Neuronal stem cell (in vitro differentiated cells): ENCODE measurements around the gene SLC8A1.

Experiments used
- DNase-seq: peaks from one replicate; pipeline ENCODE4 v3.0.0-alpha.2; 2013; ENCODE audit warnings: low spot score
- H2AFZ ChIP-seq: one replicate; pipeline ENCODE4 v1.6.1; 2013; ENCODE audit warnings: mild to moderate bottlenecking, low read length, inconsistent platforms
- H2AK5ac ChIP-seq: 2 replicates; pipeline ENCODE4 v1.6.1; 2013; ENCODE audit warnings: low read depth, mild to moderate bottlenecking, inconsistent platforms, low read length, moderate library complexity, mixed read lengths
- H2BK120ac ChIP-seq: 2 replicates; pipeline ENCODE4 v1.6.1; 2013; ENCODE audit warnings: low read depth, mild to moderate bottlenecking, inconsistent platforms, low read length, moderate library complexity, mixed read lengths
- H2BK12ac ChIP-seq: one replicate; pipeline ENCODE4 v1.6.1; 2013; ENCODE audit warnings: low read length, inconsistent platforms
- H2BK15ac ChIP-seq: 2 replicates; pipeline ENCODE4 v1.6.1; 2013; ENCODE audit warnings: mild to moderate bottlenecking, low read length, inconsistent platforms, mixed read lengths
- H2BK5ac ChIP-seq: one replicate; pipeline ENCODE4 v1.6.1; 2013; ENCODE audit warnings: inconsistent platforms, mild to moderate bottlenecking, low read length, moderate library complexity
- H3K14ac ChIP-seq: one replicate; pipeline ENCODE4 v1.6.1; 2013; ENCODE audit warnings: low read length, inconsistent platforms
- H3K18ac ChIP-seq: 2 replicates; pipeline ENCODE4 v1.6.1; 2013; ENCODE audit warnings: low read length, inconsistent platforms
- H3K23ac ChIP-seq: 2 replicates; pipeline ENCODE4 v1.6.1; 2013; ENCODE audit warnings: low read depth, mild to moderate bottlenecking, mixed read lengths, low read length, inconsistent platforms; ENCODE audit not compliant: poor library complexity
- H3K27ac ChIP-seq: replicated peaks from 3 replicates; pipeline ENCODE4 v1.5.1; 2013; ENCODE audit warnings: low read length, inconsistent platforms
- H3K27me3 ChIP-seq, 3 experiments: 2 replicates each; pipeline ENCODE4 v1.6.1; 2013; ENCODE audit warnings: low read length in 3 of 3, mild to moderate bottlenecking in 2 of 3, inconsistent platforms in 1 of 3, low read depth in 1 of 3, mixed read lengths in 1 of 3, moderate library complexity in 1 of 3; ENCODE audit not compliant: control insufficient read depth in 3 of 3, insufficient read depth in 3 of 3
- H3K36me3 ChIP-seq, 2 donors: replicated peaks in 1 of 2; 2 replicates each; pipeline ENCODE4 v1.6.1; 2013; ENCODE audit warnings: low read length in 2 of 2; ENCODE audit not compliant: control insufficient read depth in 2 of 2, insufficient read depth in 2 of 2
- H3K4ac ChIP-seq: 2 replicates; pipeline ENCODE4 v1.6.1; 2013; ENCODE audit warnings: inconsistent platforms, mild to moderate bottlenecking, low read length, moderate library complexity
- H3K4me1 ChIP-seq, 2 donors: 1 replicate in 1 of 2; 2 replicates in 1 of 2; pipeline ENCODE4 v1.6.1; 2013; ENCODE audit warnings: low read length in 2 of 2, low read depth in 1 of 2; ENCODE audit not compliant: control insufficient read depth in 2 of 2, insufficient read depth in 1 of 2
- H3K4me2 ChIP-seq: one replicate; pipeline ENCODE4 v1.6.1; 2013; ENCODE audit warnings: mild to moderate bottlenecking, low read length, inconsistent platforms; ENCODE audit not compliant: insufficient read depth, poor library complexity, severe bottlenecking
- H3K4me3 ChIP-seq, 2 donors: 2 replicates each; pipeline ENCODE4 v1.5.1; 2013; ENCODE audit warnings: low read length in 2 of 2, mild to moderate bottlenecking in 2 of 2, inconsistent platforms in 1 of 2, moderate library complexity in 1 of 2
- H3K79me1 ChIP-seq: one replicate; pipeline ENCODE4 v1.6.1; 2013; ENCODE audit warnings: low read depth, mild to moderate bottlenecking, inconsistent platforms, low read length, moderate library complexity
- H3K9ac ChIP-seq: one replicate; pipeline ENCODE4 v1.6.1; 2013; ENCODE audit warnings: mild to moderate bottlenecking, low read depth, low read length, inconsistent platforms; ENCODE audit not compliant: poor library complexity
- H3K9me3 ChIP-seq, 2 donors: replicated peaks in 1 of 2; 2 replicates each; pipeline versions ENCODE3 to v1.6.1; 2013; ENCODE audit warnings: low read length in 2 of 2, mild to moderate bottlenecking in 2 of 2, inconsistent platforms in 1 of 2, low read depth in 1 of 2, mixed read lengths in 1 of 2, moderate library complexity in 1 of 2; ENCODE audit not compliant: control insufficient read depth in 2 of 2, insufficient read depth in 1 of 2
- H4K8ac ChIP-seq: one replicate; pipeline ENCODE4 v1.6.1; 2013; ENCODE audit warnings: low read depth, mild to moderate bottlenecking, inconsistent platforms, low read length, moderate library complexity
- H4K91ac ChIP-seq: one replicate; pipeline ENCODE4 v1.6.1; 2013; ENCODE audit warnings: low read length, low read depth, mild to moderate bottlenecking, inconsistent platforms; ENCODE audit not compliant: poor library complexity
- WGBS, 2 donors: extraction: QIAGEN DNeasy Blood & Tissue Kit; methylation state at CpG; one replicate each; pipeline ENCODE4 v1.1.7; 2013; ENCODE audit warnings: missing lambda C conversion rate in 2 of 2, mixed read lengths in 1 of 2; ENCODE audit not compliant: insufficient read length in 2 of 2, insufficient replicate concordance in 1 of 2; ENCODE audit errors: extremely low coverage in 2 of 2; 5-methylcytosine and 5-hydroxymethylcytosine counted together

SLC8A1 gene

DNA sequence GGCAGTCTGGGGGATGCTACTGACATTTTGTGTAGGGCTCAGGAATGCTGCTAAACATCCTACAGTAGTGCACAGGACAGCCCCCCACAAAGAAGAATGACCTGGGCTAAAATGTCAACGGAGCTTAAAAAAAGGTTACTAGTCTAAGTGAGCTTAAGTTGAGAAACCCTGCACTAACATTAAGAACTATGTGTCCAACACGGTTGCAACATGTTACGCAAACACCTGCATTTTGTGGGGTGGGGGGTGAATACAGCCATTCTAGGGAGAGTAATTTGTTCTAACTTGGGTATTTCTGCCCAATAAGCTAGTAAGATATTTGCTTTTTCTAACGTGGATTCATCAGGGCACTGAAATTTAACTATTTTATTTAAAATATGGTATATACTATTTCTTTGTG lies 57.9 kb downstream of the SLC8A1 start:
- Histone ChIP-seq H2AK5ac (no peak overlapping the region), H3K4ac (no peak overlapping the region), H2BK120ac (no peak overlapping the region), H3K4me2 (no peak overlapping the region), H2BK12ac (no peak overlapping the region), H3K9me3 (peaks cover 0 to 3% of the 10 kb centered on the region in 2 donors), H3K4me1 (peaks cover 2% of the 10 kb centered on the region in 2 donors), H2AFZ (no peak overlapping the region), H3K36me3 (no peaks in the 10 kb centered on the region), H2BK5ac (no peak overlapping the region), H3K4me3 (no peak overlapping the region), H3K18ac (no peak overlapping the region), H3K14ac (no peak overlapping the region), H4K8ac (no peak overlapping the region), H3K23ac (no peak overlapping the region), H2BK15ac (no peak overlapping the region), H4K91ac (no peak overlapping the region), H3K27ac (no peak overlapping the region), H3K9ac (no peak overlapping the region), H3K27me3 (no peaks in the 10 kb centered on the region), H3K79me1 (no peaks in the 10 kb centered on the region)
- no peak for DNase-seq
- WGBS, 2 donors: no CpG with 5 or more reads among the region's 4 CpGs

DNA sequence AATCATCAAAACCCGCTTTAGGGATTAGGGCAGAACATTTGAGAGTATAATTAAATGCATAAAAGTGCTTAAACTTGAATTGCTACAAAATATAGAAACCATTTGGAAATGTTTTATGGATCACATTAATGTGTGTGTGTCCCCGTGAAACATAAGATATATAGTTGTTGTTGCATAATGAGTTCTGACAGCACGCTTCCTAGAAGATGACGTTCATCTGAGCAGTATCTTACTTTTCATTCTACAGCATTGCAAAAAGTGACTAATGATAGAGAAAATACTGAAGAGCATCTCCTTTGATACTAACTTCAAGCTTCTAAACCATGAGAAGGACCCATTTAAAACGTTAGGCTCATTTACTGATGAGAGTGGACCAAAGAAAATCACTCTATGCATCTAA lies 63.7 kb downstream of the SLC8A1 start:
- Histone ChIP-seq H2AK5ac (no peak overlapping the region), H4K8ac (no peak overlapping the region), H3K9me3 (no peaks in the 10 kb centered on the region), H3K4ac (no peak overlapping the region), H2BK12ac (no peak overlapping the region), H3K79me1 (no peaks in the 10 kb centered on the region), H3K14ac (no peak overlapping the region), H3K4me2 (no peak overlapping the region), H3K27ac (no peak overlapping the region), H3K4me1 (no peaks in the 10 kb centered on the region), H4K91ac (no peak overlapping the region), H3K4me3 (no peak overlapping the region), H3K18ac (no peak overlapping the region), H2BK5ac (no peak overlapping the region), H3K27me3 (no peaks in the 10 kb centered on the region), H3K23ac (no peak overlapping the region), H3K9ac (no peak overlapping the region), H2BK15ac (no peak overlapping the region), H2BK120ac (no peak overlapping the region), H3K36me3 (no peaks in the 10 kb centered on the region), H2AFZ (no peak overlapping the region)
- DNase-seq: no peak
- no CpG with 5 or more reads among the region's 5 CpGs for WGBS, 2 donors

DNA sequence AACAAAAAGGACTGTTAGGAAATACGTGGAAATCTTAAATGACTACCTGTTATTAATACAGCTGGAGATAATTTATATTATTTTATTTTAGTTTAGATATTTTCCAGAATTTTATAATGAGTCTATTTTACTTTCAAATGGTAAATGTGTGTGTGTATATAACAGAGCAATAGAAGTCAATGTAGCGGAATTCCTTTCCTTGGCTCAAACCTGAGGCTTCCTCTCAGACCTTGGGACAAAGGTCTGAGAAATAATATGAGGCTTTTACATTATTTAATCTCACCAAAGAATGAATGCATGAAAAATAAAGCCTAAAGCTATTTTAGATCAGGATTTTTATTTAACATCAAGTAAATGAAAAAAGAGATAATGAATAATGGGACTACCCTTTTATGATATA lies 65.7 kb downstream of the SLC8A1 start:
- Histone ChIP-seq H3K18ac (no peak overlapping the region), H3K9ac (no peak overlapping the region), H2BK120ac (no peak overlapping the region), H3K27me3 (no peaks in the 10 kb centered on the region), H3K9me3 (peaks cover 0 to 6% of the 10 kb centered on the region in 2 donors), H3K36me3 (no peaks in the 10 kb centered on the region), H3K14ac (no peak overlapping the region), H2AK5ac (no peak overlapping the region), H2BK15ac (no peak overlapping the region), H2BK5ac (no peak overlapping the region), H3K4me1 (no peaks in the 10 kb centered on the region), H3K4ac (no peak overlapping the region), H3K27ac (no peak overlapping the region), H3K79me1 (no peaks in the 10 kb centered on the region), H3K4me3 (no peak overlapping the region), H4K8ac (no peak overlapping the region), H3K4me2 (no peak overlapping the region), H4K91ac (no peak overlapping the region), H2AFZ (no peak overlapping the region), H3K23ac (no peak overlapping the region), H2BK12ac (no peak overlapping the region)
- no CpG with 5 or more reads among the region's 2 CpGs for WGBS, 2 donors
- no peak for DNase-seq

DNA sequence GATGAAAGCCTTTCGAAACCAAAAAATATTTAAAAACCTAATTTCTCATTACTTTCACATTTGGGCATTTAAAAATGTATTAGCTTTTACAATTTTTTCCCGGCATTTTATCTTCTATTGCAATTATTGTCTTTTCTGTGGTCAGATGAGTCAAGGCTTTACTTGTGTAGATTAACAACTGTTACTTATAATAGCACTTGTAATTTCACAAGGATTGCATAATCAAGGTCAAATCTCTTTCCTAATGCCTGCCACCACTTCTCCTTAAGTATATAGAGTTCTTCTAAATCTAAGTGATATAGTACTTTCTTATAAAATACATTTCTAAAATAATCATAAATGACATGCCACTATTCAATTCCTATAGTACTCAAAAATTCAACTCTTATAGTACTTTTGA lies 67.2 kb downstream of the SLC8A1 start:
- Histone ChIP-seq H4K8ac (no peak overlapping the region), H3K4me3 (no peak overlapping the region), H3K23ac (no peak overlapping the region), H2BK120ac (no peak overlapping the region), H3K9ac (no peak overlapping the region), H2AK5ac (no peak overlapping the region), H2BK15ac (no peak overlapping the region), H2AFZ (no peak overlapping the region), H3K27ac (no peak overlapping the region), H3K36me3 (no peaks in the 10 kb centered on the region), H2BK5ac (no peak overlapping the region), H3K4ac (no peak overlapping the region), H3K4me1 (no peaks in the 10 kb centered on the region), H2BK12ac (no peak overlapping the region), H4K91ac (no peak overlapping the region), H3K18ac (no peak overlapping the region), H3K27me3 (no peaks in the 10 kb centered on the region), H3K9me3 (peaks cover 0 to 6% of the 10 kb centered on the region in 2 donors), H3K4me2 (no peak overlapping the region), H3K79me1 (no peaks in the 10 kb centered on the region), H3K14ac (no peak overlapping the region)
- DNase-seq: no peak
- no CpG with 5 or more reads among the region's 2 CpGs for whole genome bisulfite sequencing, 2 donors
